K562 (cell line): ENCODE measurements around the gene NHLRC2. TPM values are rescaled to one million over a fixed set of nuclear protein-coding genes. Genes with fewer than 3 reads are reported as not detected.

Experiments used
- CHAMP1 ChIP-seq: fragments of 450-650 bp; IDR thresholded peaks from 2 replicates; pipeline ENCODE4 v1.6.1; 2016; ENCODE audit warnings: mild to moderate bottlenecking
- ELF4 ChIP-seq: fragments of 450-650 bp; formaldehyde crosslinking; IDR thresholded peaks from 2 replicates; pipeline ENCODE4 v1.4.0; 2022; ENCODE audit warnings: missing genetic modification characterization
- ETV1 ChIP-seq: fragments of 450-650 bp; conservative IDR thresholded peaks from 2 replicates; pipeline ENCODE4 v1.6.1; 2016; ENCODE audit warnings: missing genetic modification characterization, control low read depth, low read depth, missing compliant biosample characterization
- HDAC8 ChIP-seq: fragments of 450-650 bp; IDR thresholded peaks from 2 replicates; pipeline ENCODE4 v1.6.1; 2016; ENCODE audit warnings: mild to moderate bottlenecking, missing genetic modification characterization, moderate library complexity, missing compliant biosample characterization
- MEIS2 ChIP-seq: fragments of 450-650 bp; IDR thresholded peaks from 2 replicates; pipeline ENCODE4 v1.6.1; 2014; ENCODE audit warnings: mild to moderate bottlenecking; ENCODE audit not compliant: partially characterized antibody
- NCOA6 ChIP-seq: fragments of 450-650 bp; IDR thresholded peaks from 2 replicates; pipeline ENCODE4 v1.6.1; 2017; ENCODE audit warnings: mild to moderate bottlenecking
- PHF20 ChIP-seq: fragments of 450-650 bp; IDR thresholded peaks from 2 replicates; pipeline ENCODE4 v1.6.1; 2018; ENCODE audit not compliant: partially characterized antibody
- RBM14 ChIP-seq: fragments of 200-400 bp; formaldehyde crosslinking; IDR thresholded peaks from 2 replicates; pipeline ENCODE4 v1.6.1; 2018; ENCODE audit warnings: low read depth, mild to moderate bottlenecking, low read length, moderate library complexity, borderline replicate concordance; ENCODE audit not compliant: insufficient read depth
- TBL1XR1 ChIP-seq, 2 experiments: IDR thresholded peaks; 2 replicates each; pipeline ENCODE4 v1.6.1; 2012; ENCODE audit warnings: improper control_type of control experiment in 2 of 2, low read length in 2 of 2, mild to moderate bottlenecking in 1 of 2
- polyA plus RNA-seq, 8 experiments: library from polyadenylated mRNA; depleted of rRNA in 4 of 8; stranded (reverse) in 5 of 8; unstranded in 3 of 8; fragments of >200 nt; fragmentation: Nextera tagmentation in 2 of 8; fragmentation: Illumina TruSeq in 1 of 8; extraction: Ambion mirVana in 2 of 8; extraction: Trizol in 1 of 8; gene quantifications; 2 replicates each; pipeline versions ENCODE4 v1.2.1 to v1.2.3, GENCODE V29; 2011 to 2014; ENCODE audit warnings: inconsistent platforms in 1 of 8, missing spikeins in 1 of 8
- total RNA-seq, 7 experiments: library from RNA; depleted of rRNA in 6 of 7; stranded (reverse); fragments of >200 nt in 6 of 7; fragmentation: Illumina TruSeq in 2 of 7; extraction: Trizol in 2 of 7; gene quantifications; 2 replicates each; pipeline versions ENCODE4 v1.2.1 to v1.2.3, GENCODE V29; 2011 to 2021; ENCODE audit warnings: low replicate concordance in 1 of 7
- TF ChIP-seq, protein P1 (sequence below): fragments of 450-650 bp; IDR thresholded peaks from 2 replicates; pipeline ENCODE4 v1.6.1; 2017; ENCODE audit warnings: antibody characterized with exemption, mild to moderate bottlenecking
- TF ChIP-seq, protein P2 (sequence below), 2 experiments: IDR thresholded peaks in 1 of 2; conservative IDR thresholded peaks in 1 of 2; 2 replicates each; pipeline ENCODE4 v1.6.1; 2016; ENCODE audit warnings: low read depth in 2 of 2, mild to moderate bottlenecking in 1 of 2, missing compliant biosample characterization in 1 of 2, missing genetic modification characterization in 1 of 2, moderate library complexity in 1 of 2
- TF ChIP-seq, protein P3 (sequence below): sonication (generic); formaldehyde crosslinking; IDR thresholded peaks from 2 replicates; pipeline ENCODE4 v1.8.0; 2023; ENCODE audit warnings: mild to moderate bottlenecking, missing genetic modification reagents

The NHLRC2 gene
- total and polyA plus RNA-seq, 9 of the 15 experiments (the other 6 are each of a cell fraction or from before 2014, with no cell fraction given): 1.5 to 22.4 (median 10.3) TPM

DNA sequence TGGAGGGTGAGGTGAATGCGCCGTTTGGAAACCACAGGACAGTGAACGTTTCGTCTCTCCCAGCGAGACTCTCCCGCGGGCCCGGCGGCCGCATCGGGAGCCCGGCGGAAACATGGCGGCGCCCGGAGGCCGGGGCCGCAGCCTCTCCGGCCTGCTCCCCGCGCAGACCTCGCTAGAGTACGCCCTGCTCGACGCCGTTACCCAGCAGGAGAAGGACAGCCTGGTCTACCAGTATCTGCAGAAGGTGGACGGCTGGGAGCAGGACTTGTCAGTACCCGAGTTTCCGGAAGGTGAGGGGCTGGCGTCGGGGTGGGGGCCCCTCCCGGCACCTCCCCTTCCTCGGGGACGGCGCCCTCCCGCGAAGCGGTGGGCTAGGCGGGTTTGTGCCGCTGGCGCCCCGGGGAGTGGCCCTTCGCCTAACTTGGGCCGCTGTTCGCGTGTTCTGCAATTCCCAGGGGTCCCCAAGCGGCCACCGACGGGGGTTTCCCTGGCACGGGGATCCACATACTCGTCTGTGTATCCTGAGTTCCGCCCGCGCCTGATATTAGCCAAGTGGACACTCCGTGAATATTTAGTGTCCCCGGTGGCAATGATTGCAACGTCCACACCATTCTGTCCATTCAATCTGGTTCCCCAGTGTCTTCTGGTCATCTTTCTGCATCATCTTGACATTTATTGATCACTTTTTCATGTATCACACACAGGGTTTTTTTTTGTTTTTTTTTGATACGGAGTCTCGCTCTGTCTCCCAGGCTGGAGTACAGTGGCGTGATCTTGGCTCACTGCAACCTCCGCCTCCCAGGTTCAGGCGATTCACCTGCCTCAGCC is 514 bp downstream of the NHLRC2 start (continued):
- TF ChIP-seq, protein P1, sequence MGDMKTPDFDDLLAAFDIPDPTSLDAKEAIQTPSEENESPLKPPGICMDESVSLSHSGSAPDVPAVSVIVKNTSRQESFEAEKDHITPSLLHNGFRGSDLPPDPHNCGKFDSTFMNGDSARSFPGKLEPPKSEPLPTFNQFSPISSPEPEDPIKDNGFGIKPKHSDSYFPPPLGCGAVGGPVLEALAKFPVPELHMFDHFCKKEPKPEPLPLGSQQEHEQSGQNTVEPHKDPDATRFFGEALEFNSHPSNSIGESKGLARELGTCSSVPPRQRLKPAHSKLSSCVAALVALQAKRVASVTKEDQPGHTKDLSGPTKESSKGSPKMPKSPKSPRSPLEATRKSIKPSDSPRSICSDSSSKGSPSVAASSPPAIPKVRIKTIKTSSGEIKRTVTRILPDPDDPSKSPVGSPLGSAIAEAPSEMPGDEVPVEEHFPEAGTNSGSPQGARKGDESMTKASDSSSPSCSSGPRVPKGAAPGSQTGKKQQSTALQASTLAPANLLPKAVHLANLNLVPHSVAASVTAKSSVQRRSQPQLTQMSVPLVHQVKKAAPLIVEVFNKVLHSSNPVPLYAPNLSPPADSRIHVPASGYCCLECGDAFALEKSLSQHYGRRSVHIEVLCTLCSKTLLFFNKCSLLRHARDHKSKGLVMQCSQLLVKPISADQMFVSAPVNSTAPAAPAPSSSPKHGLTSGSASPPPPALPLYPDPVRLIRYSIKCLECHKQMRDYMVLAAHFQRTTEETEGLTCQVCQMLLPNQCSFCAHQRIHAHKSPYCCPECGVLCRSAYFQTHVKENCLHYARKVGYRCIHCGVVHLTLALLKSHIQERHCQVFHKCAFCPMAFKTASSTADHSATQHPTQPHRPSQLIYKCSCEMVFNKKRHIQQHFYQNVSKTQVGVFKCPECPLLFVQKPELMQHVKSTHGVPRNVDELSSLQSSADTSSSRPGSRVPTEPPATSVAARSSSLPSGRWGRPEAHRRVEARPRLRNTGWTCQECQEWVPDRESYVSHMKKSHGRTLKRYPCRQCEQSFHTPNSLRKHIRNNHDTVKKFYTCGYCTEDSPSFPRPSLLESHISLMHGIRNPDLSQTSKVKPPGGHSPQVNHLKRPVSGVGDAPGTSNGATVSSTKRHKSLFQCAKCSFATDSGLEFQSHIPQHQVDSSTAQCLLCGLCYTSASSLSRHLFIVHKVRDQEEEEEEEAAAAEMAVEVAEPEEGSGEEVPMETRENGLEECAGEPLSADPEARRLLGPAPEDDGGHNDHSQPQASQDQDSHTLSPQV: no peak
- TF ChIP-seq TBL1XR1 (IDR thresholded peaks at IDR 0.05; ENCODE audit: low read length in 2 of 2): no peak
- no peak for TF ChIP-seq MEIS2
- no peak for TF ChIP-seq RBM14
- TF ChIP-seq CHAMP1: no peak
- no peak for TF ChIP-seq ETV1 (tag)
- peak; percentile 62; the same call in 1 of the 2 replicates for TF ChIP-seq NCOA6
- TF ChIP-seq, protein P2, sequence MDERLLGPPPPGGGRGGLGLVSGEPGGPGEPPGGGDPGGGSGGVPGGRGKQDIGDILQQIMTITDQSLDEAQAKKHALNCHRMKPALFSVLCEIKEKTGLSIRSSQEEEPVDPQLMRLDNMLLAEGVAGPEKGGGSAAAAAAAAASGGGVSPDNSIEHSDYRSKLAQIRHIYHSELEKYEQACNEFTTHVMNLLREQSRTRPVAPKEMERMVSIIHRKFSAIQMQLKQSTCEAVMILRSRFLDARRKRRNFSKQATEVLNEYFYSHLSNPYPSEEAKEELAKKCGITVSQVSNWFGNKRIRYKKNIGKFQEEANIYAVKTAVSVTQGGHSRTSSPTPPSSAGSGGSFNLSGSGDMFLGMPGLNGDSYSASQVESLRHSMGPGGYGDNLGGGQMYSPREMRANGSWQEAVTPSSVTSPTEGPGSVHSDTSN (CRISPR knock-in tag; IDR thresholded peaks at IDR 0.05; ENCODE audit: low read depth): no peak
- TF ChIP-seq, protein P2 (tag; conservative IDR thresholded peaks at IDR 0.05; ENCODE audit: low read depth): peak; percentile 63
- TF ChIP-seq, protein P3, sequence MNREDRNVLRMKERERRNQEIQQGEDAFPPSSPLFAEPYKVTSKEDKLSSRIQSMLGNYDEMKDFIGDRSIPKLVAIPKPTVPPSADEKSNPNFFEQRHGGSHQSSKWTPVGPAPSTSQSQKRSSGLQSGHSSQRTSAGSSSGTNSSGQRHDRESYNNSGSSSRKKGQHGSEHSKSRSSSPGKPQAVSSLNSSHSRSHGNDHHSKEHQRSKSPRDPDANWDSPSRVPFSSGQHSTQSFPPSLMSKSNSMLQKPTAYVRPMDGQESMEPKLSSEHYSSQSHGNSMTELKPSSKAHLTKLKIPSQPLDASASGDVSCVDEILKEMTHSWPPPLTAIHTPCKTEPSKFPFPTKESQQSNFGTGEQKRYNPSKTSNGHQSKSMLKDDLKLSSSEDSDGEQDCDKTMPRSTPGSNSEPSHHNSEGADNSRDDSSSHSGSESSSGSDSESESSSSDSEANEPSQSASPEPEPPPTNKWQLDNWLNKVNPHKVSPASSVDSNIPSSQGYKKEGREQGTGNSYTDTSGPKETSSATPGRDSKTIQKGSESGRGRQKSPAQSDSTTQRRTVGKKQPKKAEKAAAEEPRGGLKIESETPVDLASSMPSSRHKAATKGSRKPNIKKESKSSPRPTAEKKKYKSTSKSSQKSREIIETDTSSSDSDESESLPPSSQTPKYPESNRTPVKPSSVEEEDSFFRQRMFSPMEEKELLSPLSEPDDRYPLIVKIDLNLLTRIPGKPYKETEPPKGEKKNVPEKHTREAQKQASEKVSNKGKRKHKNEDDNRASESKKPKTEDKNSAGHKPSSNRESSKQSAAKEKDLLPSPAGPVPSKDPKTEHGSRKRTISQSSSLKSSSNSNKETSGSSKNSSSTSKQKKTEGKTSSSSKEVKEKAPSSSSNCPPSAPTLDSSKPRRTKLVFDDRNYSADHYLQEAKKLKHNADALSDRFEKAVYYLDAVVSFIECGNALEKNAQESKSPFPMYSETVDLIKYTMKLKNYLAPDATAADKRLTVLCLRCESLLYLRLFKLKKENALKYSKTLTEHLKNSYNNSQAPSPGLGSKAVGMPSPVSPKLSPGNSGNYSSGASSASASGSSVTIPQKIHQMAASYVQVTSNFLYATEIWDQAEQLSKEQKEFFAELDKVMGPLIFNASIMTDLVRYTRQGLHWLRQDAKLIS (CRISPR knock-in tag): peak; percentile 53; the same call in 1 of the 2 replicates
- peak; percentile 50 for TF ChIP-seq PHF20
- TF ChIP-seq ELF4 (CRISPR knock-in tag): no peak
- TF ChIP-seq HDAC8 (tag): 0 out of 2 replicates have a peak, but pooled peaks have one; percentile 44
